H54 (cell line): ENCODE measurements around the gene MXRA8.
A peak's percentile ranks its signal among the peaks of the same experiment; 100 is the strongest.

ENCODE experiments used
- DNase-seq: peaks from one replicate; pipeline ENCODE4 v3.0.0; 2011; ENCODE audit warnings: low spot score, mixed read lengths; ENCODE audit not compliant: insufficient read length
- FAIRE-seq: peaks from 3 replicates; lab custom pipeline; 2011; peaks lifted over from hg19 to GRCh38; lab: Jason Lieb, UNC
- POLR2A ChIP-seq: IDR thresholded peaks from 2 replicates; pipeline ENCODE4 v1.6.1; 2011; ENCODE audit warnings: low read depth, mild to moderate bottlenecking, low read length

MXRA8 gene

GRCh38 chr1:1307261-1307922 lies 51.0 kb downstream of the MXRA8 start:
- TF ChIP-seq POLR2A = peak; percentile 38
- DNase-seq (no peak), FAIRE-seq (no peak)

DNA sequence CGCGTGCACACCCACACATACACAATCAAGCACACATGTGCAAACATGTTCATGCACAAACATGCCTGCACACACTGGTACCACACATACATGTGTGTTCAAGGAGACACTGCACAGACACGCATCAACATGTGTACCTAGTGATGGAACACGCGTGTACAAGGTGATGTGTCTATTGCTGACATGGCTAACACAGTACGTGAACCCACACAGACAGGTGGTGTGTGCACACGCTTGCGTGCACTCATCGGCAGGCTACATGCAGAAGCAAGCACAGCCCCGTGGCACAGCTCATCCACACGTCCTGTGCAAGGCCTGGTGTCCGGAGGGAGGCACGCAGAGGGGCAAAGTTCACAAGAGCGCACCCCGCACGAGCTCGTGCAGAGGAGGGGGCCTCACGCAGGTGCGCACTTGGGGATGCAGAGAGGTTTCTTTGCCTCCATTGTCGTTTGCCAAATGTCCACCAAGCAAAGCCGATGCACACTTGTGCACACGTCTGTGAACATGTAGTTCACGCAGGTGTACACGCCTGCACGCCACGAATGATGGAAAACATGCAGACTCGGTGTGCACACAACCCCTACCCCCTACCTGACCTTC lies 51.6 kb downstream of the MXRA8 start:
- DNase-seq (no peak), FAIRE-seq (no peak)
- TF ChIP-seq POLR2A = no peak

GRCh38 chr1:1306070-1306660 lies 52.2 kb downstream of the MXRA8 start:
- DNase-seq (no peak), FAIRE-seq (no peak)
- no peak for TF ChIP-seq POLR2A

DNA sequence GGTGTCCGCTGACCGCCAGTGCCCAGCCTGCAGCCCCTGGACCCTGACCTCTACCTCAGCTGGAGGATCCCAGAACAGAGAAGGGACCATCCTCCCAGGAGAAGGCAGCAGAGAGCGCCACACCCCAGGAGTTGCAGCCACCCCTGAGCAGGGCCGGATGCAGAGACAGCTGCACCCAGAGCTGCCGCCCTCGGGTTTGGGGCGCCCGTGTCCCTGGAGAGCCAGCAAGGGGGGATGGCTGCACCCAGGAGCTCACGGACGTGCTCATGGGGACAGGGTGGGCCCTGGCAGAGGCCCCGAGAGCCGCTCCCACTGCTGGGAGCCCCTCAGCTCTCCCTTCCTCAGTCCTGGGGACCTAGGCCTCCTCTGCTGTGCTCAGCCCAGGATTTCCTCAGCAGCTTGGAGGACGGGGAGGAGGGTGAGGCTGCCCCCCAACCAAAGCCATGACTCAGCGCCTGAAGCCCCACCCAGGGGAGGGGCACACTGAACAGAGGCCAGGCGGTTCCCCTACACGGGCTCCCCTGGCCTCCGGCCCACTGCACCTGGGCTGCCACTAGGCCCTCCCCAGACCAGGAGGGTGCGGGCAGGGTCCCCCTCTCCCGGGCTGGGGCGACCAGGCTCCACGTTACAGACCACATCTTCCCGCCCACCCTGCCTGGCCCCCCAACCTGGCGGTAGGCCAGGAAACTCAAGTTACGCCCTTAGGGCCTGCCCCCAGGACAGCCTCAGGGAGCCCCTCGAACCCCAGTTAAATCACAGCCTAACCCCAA lies 52.9 kb downstream of the MXRA8 start:
- TF ChIP-seq POLR2A = no peak
- DNase-seq (peak; percentile 85), FAIRE-seq (peak; percentile 45)

GRCh38 chr1:1304331-1305299 lies 53.7 kb downstream of the MXRA8 start:
- FAIRE-seq = no peak
- peak; percentile 73 for DNase-seq

DNA sequence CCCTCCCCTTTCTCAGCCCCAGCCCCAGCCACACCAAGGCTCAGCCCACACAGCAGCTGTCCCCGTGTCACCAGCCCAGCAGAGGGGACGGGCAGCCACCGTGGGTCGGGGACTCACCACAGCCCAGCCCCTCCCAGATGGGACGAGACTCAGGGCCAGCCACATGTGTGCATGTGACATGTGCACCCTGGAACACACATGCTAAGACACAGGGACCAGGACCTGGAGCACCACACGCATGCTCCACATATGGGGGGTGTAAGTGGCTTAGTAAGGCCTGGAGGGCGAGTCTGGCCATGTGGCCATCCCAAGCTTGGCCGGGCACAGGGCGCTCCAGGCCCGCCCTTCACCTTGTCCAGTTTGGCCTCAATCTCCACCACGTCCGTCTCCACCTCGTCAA lies 54.6 kb downstream of the MXRA8 start:
- TF ChIP-seq POLR2A = no peak
- no peak for FAIRE-seq
- DNase-seq = no peak

More at GRCh38 chr1:1304331-1305299, 53.7 kb downstream of the MXRA8 start:
- TF ChIP-seq POLR2A = no peak

GRCh38 chr1:1302951-1303509 lies 55.3 kb downstream of the MXRA8 start:
- TF ChIP-seq POLR2A = no peak
- no peak for FAIRE-seq
- no peak for DNase-seq
